ENCODE results near the gene CD160. TPM values are rescaled to one million over a fixed set of nuclear protein-coding genes. Genes with fewer than 3 reads are reported as not detected.

The CD160 gene
- total and polyA plus RNA-seq, 2 of the 13 experiments (the other 11 are each of a cell fraction or from before 2014, with no cell fraction given) = 0.09 TPM; not detected in 1

GRCh38 chr1:145729196-145729595, 9.9 kb downstream of the CD160 start:
- 87% methylated on average over 5 of the region's 5 CpGs for WGBS (ENCODE audit: low lambda C conversion rate)
- H4K20me1 ChIP-seq (ENCODE audit: insufficient read depth, low read length) = no peaks in the 10 kb centered on the region
- H3K9me3 ChIP-seq (ENCODE audit: low read length) = no peaks in the 10 kb centered on the region
- no peak overlapping the region for H3K9ac ChIP-seq (ENCODE audit: insufficient read depth, low read depth, low read length)
- no peaks in the 10 kb centered on the region for H3K27me3 ChIP-seq (ENCODE audit: control insufficient read depth in 1 of 2, insufficient read depth in 2 of 2, low read length in 2 of 2)
- H3K4me2 ChIP-seq (ENCODE audit: low read depth, low read length) = no peak overlapping the region
- no TSS peak for BruUV-seq (replicated peaks)
- H3K27ac ChIP-seq (ENCODE audit: extremely low read length, insufficient read depth, low read length) = no peak overlapping the region
- in situ Hi-C loops (cut with HindIII; ENCODE audit: extremely low pct_ligation_motif_present, low pct_unique_long_range_greater_than_20kb) = no loop called here
- no peak for TF ChIP-seq NFE2L2 (IDR thresholded peaks at IDR 0.05; ENCODE audit: low read length)
- no peak for TF ChIP-seq KLF11 (CRISPR knock-in tag; IDR thresholded peaks at IDR 0.05)
- TF ChIP-seq FOSL1 (CRISPR knock-in tag; IDR thresholded peaks at IDR 0.05; ENCODE audit: borderline replicate concordance) = no peak
- no peak for TF ChIP-seq ATAD3A (CRISPR knock-in tag; IDR thresholded peaks at IDR 0.05)
- no peak for TF ChIP-seq ZNF329 (CRISPR knock-in tag; IDR thresholded peaks at IDR 0.05; ENCODE audit: low read depth)
- no peak for TF ChIP-seq SMYD3 (CRISPR knock-in tag; IDR thresholded peaks at IDR 0.05)
- TF ChIP-seq CCAR2 (optimal IDR thresholded peaks at IDR 0.05; ENCODE audit: low read depth, low read length) = no peak
- TF ChIP-seq, protein P1, sequence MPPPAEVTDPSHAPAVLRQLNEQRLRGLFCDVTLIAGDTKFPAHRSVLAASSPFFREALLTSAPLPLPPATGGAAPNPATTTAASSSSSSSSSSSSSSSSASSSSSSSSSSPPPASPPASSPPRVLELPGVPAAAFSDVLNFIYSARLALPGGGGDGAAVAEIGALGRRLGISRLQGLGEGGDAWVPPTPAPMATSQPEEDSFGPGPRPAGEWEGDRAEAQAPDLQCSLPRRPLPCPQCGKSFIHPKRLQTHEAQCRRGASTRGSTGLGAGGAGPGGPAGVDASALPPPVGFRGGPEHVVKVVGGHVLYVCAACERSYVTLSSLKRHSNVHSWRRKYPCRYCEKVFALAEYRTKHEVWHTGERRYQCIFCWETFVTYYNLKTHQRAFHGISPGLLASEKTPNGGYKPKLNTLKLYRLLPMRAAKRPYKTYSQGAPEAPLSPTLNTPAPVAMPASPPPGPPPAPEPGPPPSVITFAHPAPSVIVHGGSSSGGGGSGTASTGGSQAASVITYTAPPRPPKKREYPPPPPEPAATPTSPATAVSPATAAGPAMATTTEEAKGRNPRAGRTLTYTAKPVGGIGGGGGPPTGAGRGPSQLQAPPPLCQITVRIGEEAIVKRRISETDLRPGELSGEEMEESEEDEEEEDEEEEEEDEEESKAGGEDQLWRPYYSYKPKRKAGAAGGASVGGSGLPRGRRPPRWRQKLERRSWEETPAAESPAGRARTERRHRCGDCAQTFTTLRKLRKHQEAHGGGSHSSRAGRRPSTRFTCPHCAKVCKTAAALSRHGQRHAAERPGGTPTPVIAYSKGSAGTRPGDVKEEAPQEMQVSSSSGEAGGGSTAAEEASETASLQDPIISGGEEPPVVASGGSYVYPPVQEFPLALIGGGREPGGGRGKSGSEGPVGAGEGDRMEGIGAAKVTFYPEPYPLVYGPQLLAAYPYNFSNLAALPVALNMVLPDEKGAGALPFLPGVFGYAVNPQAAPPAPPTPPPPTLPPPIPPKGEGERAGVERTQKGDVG (CRISPR knock-in tag; IDR thresholded peaks at IDR 0.05; ENCODE audit: borderline replicate concordance) = no peak
- no peak for TF ChIP-seq ZNF24 (IDR thresholded peaks at IDR 0.05)
- no peak for TF ChIP-seq PAF1 (CRISPR knock-in tag; IDR thresholded peaks at IDR 0.05)
- no peak for TF ChIP-seq FOXC1 (CRISPR knock-in tag; IDR thresholded peaks at IDR 0.05; ENCODE audit: borderline replicate concordance)
- TF ChIP-seq, protein P2, sequence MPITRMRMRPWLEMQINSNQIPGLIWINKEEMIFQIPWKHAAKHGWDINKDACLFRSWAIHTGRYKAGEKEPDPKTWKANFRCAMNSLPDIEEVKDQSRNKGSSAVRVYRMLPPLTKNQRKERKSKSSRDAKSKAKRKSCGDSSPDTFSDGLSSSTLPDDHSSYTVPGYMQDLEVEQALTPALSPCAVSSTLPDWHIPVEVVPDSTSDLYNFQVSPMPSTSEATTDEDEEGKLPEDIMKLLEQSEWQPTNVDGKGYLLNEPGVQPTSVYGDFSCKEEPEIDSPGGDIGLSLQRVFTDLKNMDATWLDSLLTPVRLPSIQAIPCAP (CRISPR knock-in tag; IDR thresholded peaks at IDR 0.05; ENCODE audit: low read depth) = no peak
- no peak for TF ChIP-seq ZNF441 (CRISPR knock-in tag; IDR thresholded peaks at IDR 0.05; ENCODE audit: borderline replicate concordance)
- no peak for TF ChIP-seq RFXAP (CRISPR knock-in tag; IDR thresholded peaks at IDR 0.05; ENCODE audit: borderline replicate concordance)
- no peak for TF ChIP-seq MYNN (CRISPR knock-in tag; IDR thresholded peaks at IDR 0.05; ENCODE audit: low read depth)
- no peak for TF ChIP-seq NR2F6 (IDR thresholded peaks at IDR 0.05)
- TF ChIP-seq NR2F6 (CRISPR knock-in tag; IDR thresholded peaks at IDR 0.05) = no peak
- no peak for TF ChIP-seq MEF2D (CRISPR knock-in tag; IDR thresholded peaks at IDR 0.05)
- no peak for TF ChIP-seq HIC2 (CRISPR knock-in tag; IDR thresholded peaks at IDR 0.05; ENCODE audit: low read depth)
- no peak for TF ChIP-seq MEIS2 (CRISPR knock-in tag; IDR thresholded peaks at IDR 0.05)
- no peak for TF ChIP-seq SMAD1 (CRISPR knock-in tag; IDR thresholded peaks at IDR 0.05; ENCODE audit: borderline replicate concordance, low read depth)
- H3K4me3 ChIP-seq (replicated peaks in 1 of 3; ENCODE audit: insufficient read depth in 1 of 3, low read depth in 2 of 3, low read length in 3 of 3) = no peak overlapping the region
- no peaks in the 10 kb centered on the region for H3K36me3 ChIP-seq (replicated peaks in 1 of 2; ENCODE audit: control insufficient read depth in 1 of 2, insufficient read depth in 2 of 2, low read length in 2 of 2)
- intact Hi-C loops (cut with micrococcal nuclease; ENCODE audit: unreplicated experiment) = no loop called here
- ATAC-seq (no peak), DNase-seq (ENCODE audit: low spot score) (no peak), FAIRE-seq (no peak)
- peaks cover 15% of the 10 kb centered on the region for H3K4me1 ChIP-seq (ENCODE audit: insufficient read depth, low read length)
- no peaks in the 10 kb centered on the region for H3K79me2 ChIP-seq (ENCODE audit: insufficient read depth, low read length)
- POLR2A ChIA-PET = no interaction called here
- H2AFZ ChIP-seq (ENCODE audit: low read length) = no peak overlapping the region
- CTCF ChIA-PET (ENCODE audit: low intra/inter-chr PET ratio, low total read pairs) = no interaction called here
